ENCODE results near the gene OST4.

Gene OST4

DNA sequence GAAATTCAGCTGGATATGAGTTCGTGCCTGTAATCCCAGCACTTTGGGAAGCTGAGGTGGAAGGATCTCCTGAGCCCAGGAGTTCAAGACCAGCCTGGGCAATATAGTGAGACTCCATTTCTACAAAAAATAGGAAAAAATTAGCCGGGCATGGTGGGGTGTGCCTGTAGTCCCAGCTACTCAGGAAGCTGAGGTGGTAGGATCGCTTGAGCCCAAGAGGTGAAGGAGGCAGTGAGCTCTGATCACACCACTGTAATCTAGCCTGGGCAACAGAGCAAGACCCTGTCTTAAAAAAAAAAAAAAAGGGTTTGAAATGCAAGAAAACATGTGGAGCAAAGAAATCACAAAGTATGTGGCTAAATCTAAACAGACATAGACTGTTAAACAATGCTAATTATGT lies 37.6 kb upstream of the OST4 start:
- no peak for DNase-seq (ENCODE audit: low read depth)
- TF ChIP-seq, protein P1, sequence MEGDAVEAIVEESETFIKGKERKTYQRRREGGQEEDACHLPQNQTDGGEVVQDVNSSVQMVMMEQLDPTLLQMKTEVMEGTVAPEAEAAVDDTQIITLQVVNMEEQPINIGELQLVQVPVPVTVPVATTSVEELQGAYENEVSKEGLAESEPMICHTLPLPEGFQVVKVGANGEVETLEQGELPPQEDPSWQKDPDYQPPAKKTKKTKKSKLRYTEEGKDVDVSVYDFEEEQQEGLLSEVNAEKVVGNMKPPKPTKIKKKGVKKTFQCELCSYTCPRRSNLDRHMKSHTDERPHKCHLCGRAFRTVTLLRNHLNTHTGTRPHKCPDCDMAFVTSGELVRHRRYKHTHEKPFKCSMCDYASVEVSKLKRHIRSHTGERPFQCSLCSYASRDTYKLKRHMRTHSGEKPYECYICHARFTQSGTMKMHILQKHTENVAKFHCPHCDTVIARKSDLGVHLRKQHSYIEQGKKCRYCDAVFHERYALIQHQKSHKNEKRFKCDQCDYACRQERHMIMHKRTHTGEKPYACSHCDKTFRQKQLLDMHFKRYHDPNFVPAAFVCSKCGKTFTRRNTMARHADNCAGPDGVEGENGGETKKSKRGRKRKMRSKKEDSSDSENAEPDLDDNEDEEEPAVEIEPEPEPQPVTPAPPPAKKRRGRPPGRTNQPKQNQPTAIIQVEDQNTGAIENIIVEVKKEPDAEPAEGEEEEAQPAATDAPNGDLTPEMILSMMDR (IDR thresholded peaks at IDR 0.05; ENCODE audit: control insufficient read depth, insufficient read depth, low read depth, low read length, missing control alignments), result no peak
- no peak overlapping the region for H3K4me3 ChIP-seq (ENCODE audit: control insufficient read depth, low read depth, low read length)

DNA sequence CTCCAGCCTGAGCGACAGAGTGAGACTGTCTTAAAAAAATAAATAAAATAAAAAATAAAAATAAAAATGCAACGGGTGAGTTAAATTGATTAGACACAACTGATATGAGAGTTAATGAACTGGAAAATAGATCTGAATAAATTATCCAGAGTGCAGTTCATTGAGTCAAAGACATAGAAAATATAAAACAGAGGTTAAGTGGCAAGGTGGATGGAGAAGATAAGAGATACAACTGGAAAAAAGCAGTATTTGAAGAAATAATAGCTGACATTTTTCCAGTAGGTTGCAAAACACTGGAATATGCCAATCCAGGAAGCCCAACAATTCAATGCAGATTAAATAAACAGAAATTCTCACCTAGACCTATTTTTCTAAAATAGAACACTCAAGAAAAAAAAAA lies 36.8 kb upstream of the OST4 start:
- DNase-seq (ENCODE audit: low read depth), result no peak
- no peak overlapping the region for H3K4me3 ChIP-seq (ENCODE audit: control insufficient read depth, low read depth, low read length)
- TF ChIP-seq, protein P1 (IDR thresholded peaks at IDR 0.05; ENCODE audit: control insufficient read depth, insufficient read depth, low read depth, low read length, missing control alignments), result no peak

DNA sequence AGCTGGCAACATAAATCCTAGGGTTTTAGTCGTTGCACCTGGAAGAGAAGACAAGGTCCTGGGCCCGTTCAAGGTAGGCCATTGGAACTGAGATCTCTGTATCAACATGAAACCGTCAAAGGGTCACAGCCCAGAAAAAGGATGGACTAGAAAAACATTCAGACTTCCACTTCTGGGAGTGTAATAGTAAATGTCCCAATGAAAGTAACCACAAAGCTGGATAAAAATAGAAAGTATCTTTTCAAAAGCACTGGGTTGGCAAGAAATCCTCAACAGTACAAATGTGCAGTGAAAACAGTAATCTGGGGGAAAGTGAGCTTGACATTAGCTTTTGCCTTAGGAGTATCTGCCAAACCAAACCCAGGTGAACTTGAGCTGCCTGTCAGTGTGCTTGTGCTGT lies 34.5 kb upstream of the OST4 start:
- H3K4me3 ChIP-seq (ENCODE audit: control insufficient read depth, low read depth, low read length), result no peak overlapping the region
- TF ChIP-seq, protein P1 (IDR thresholded peaks at IDR 0.05; ENCODE audit: control insufficient read depth, insufficient read depth, low read depth, low read length, missing control alignments), result no peak
- no peak for DNase-seq (ENCODE audit: low read depth)

DNA sequence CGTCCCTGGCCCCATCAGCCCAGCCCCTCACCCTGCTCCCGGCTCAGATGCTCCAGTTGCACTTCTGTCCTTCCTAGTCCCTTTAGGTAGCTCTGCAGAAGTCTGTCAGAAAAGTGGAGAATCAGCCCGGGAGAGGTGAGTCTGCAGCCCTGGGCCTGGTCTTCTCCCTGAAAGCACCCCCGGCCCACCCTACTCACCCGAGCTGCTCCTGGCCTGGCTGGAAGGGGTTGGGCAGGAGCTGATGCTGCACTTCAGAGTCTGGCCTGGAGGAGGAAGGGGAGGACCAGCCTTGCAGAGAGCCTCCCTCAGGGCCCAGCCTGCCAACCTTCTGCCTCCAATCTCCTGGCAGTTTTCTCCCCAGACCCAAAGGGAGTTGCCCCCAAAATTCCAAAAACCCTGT lies 30.9 kb upstream of the OST4 start:
- TF ChIP-seq, protein P1 (IDR thresholded peaks at IDR 0.05; ENCODE audit: control insufficient read depth, insufficient read depth, low read depth, low read length, missing control alignments), result no peak
- no peak overlapping the region for H3K4me3 ChIP-seq (ENCODE audit: control insufficient read depth, low read depth, low read length)
- no peak for DNase-seq (ENCODE audit: low read depth)

DNA sequence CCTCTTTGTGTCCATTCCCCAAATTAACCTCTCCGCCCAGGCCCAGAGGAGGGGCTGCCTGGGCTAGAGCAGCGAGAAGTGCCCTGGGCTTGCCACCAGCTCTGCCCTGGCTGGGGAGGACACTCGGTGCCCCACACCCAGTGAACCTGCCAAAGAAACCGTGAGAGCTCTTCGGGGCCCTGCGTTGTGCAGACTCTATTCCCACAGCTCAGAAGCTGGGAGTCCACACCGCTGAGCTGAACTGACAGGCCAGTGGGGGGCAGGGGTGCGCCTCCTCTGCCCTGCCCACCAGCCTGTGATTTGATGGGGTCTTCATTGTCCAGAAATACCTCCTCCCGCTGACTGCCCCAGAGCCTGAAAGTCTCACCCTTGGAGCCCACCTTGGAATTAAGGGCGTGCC lies 28.6 kb upstream of the OST4 start:
- no peak overlapping the region for H3K4me3 ChIP-seq (ENCODE audit: control insufficient read depth, low read depth, low read length)
- DNase-seq (ENCODE audit: low read depth), result no peak
- TF ChIP-seq, protein P1 (IDR thresholded peaks at IDR 0.05; ENCODE audit: control insufficient read depth, insufficient read depth, low read depth, low read length, missing control alignments), result no peak

DNA sequence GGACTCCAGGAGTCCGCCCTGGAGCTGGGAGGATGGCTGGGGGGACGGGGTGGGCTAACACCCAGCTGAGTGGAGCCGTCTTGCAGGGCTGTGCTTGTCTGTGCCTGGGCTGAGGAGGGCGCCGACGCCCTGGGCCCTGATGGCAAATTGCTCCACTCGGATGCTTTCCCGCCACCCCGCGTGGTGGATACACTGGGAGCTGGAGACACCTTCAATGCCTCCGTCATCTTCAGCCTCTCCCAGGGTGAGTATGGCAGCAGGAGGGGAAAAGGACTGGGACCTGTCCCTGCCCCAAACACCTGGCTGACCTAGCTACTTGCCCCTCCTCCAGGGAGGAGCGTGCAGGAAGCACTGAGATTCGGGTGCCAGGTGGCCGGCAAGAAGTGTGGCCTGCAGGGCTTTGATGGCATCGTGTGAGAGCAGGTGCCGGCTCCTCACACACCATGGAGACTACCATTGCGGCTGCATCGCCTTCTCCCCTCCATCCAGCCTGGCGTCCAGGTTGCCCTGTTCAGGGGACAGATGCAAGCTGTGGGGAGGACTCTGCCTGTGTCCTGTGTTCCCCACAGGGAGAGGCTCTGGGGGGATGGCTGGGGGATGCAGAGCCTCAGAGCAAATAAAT lies 28.0 kb upstream of the OST4 start:
- TF ChIP-seq, protein P1 (IDR thresholded peaks at IDR 0.05; ENCODE audit: control insufficient read depth, insufficient read depth, low read depth, low read length, missing control alignments), result no peak
- no peak overlapping the region for H3K4me3 ChIP-seq (ENCODE audit: control insufficient read depth, low read depth, low read length)
- no peak for DNase-seq (ENCODE audit: low read depth)

DNA sequence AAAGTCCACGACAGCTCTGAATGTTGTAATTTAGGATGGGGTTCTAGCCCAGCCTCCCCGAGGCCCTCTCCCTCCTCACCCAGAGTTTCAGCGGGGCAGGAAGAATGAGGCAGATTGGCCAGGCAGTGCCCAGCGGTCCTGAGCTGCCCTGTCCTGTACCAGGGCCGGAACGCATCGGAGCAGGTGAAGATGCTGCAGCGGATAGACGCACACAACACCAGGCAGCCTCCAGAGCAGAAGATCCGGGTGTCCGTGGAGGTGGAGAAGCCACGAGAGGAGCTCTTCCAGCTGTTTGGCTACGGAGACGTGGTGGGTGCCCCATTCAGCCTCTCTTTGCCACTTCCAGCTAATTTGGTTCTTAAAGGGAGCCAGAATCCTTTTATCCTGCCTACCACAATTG lies 25.9 kb upstream of the OST4 start:
- no peak for DNase-seq (ENCODE audit: low read depth)
- H3K4me3 ChIP-seq (ENCODE audit: control insufficient read depth, low read depth, low read length), result no peak overlapping the region
- TF ChIP-seq, protein P1 (IDR thresholded peaks at IDR 0.05; ENCODE audit: control insufficient read depth, insufficient read depth, low read depth, low read length, missing control alignments), result no peak
